Endothelial cell of umbilical vein (primary cell): ENCODE data around the gene ZKSCAN1. TPM values are rescaled to one million over a fixed set of nuclear protein-coding genes. Genes with fewer than 3 reads are reported as not detected.

Experiments used
- BruUV-seq: library from RNA; stranded (reverse); fragments of 400-500 nt; replicated peaks from 2 replicates; lab custom pipeline; 2021; lab: Mats Ljungman, UMichigan
- CTCF ChIA-PET: fragments of 300-600, 350-600 bp; sonication (Branson Sonifier 250); formaldehyde crosslinking; loops from one replicate; lab custom pipeline; 2021; ENCODE audit warnings: antibody characterized with exemption, inconsistent platforms; lab: Charles Lee
- POLR2A ChIA-PET: fragments of 300-600, 350-600 bp; sonication (Branson Sonifier 250); formaldehyde crosslinking; loops from one replicate; lab custom pipeline; 2021; ENCODE audit warnings: antibody characterized with exemption, inconsistent platforms; lab: Charles Lee
- DNase-seq: peaks from one replicate; pipeline ENCODE4 v3.0.0-alpha.2; 2011; ENCODE audit warnings: low read depth, low spot score
- FAIRE-seq: peaks from 2 replicates; lab custom pipeline; 2011; peaks lifted over from hg19 to GRCh38; lab: Jason Lieb, UNC
- H2AFZ ChIP-seq: 2 replicates; pipeline ENCODE4 v1.6.0; 2012; ENCODE audit warnings: low read depth, low read length, control low read depth, inconsistent platforms
- H3K27ac ChIP-seq: 2 replicates; pipeline ENCODE4 v1.5.1; 2011; ENCODE audit warnings: low read depth, mild to moderate bottlenecking, control low read depth, low read length, moderate library complexity; ENCODE audit not compliant: insufficient read depth
- H3K27me3 ChIP-seq, 2 experiments: 2 replicates each; pipeline versions ENCODE4 v1.6.0 to v1.6.1; 2011; ENCODE audit warnings: low read length in 2 of 2, mixed read lengths in 1 of 2; ENCODE audit not compliant: control insufficient read depth in 2 of 2, insufficient read depth in 2 of 2
- H3K36me3 ChIP-seq, 2 experiments: 2 replicates in 1 of 2; 3 replicates in 1 of 2; pipeline ENCODE4 v1.5.1; 2011; ENCODE audit warnings: low read length in 2 of 2, mild to moderate bottlenecking in 1 of 2, moderate library complexity in 1 of 2; ENCODE audit not compliant: control insufficient read depth in 2 of 2, insufficient read depth in 2 of 2; ENCODE audit errors: extremely low read depth in 1 of 2
- H3K4me1 ChIP-seq: 3 replicates; pipeline ENCODE4 v1.5.1; 2011; ENCODE audit warnings: mild to moderate bottlenecking, low read length; ENCODE audit not compliant: control insufficient read depth, insufficient read depth; ENCODE audit errors: extremely low read depth
- H3K4me2 ChIP-seq: 2 replicates; pipeline ENCODE4 v1.6.1; 2011; ENCODE audit warnings: low read length, control low read depth, mixed read lengths; ENCODE audit not compliant: insufficient read depth
- H3K4me3 ChIP-seq, 3 experiments: fragments of 200-600 bp in 1 of 3; sonication (generic), shearing (Covaris generic) in 1 of 3; replicated peaks in 1 of 3; 2 replicates each; pipeline ENCODE4 v1.5.1; 2011 to 2016; ENCODE audit warnings: control low read depth in 3 of 3, low read length in 3 of 3, mild to moderate bottlenecking in 2 of 3, inconsistent platforms in 1 of 3, low read depth in 1 of 3, moderate library complexity in 1 of 3; ENCODE audit not compliant: insufficient read depth in 1 of 3
- H3K79me2 ChIP-seq: 2 replicates; pipeline ENCODE4 v1.6.0; 2012; ENCODE audit warnings: low read length, inconsistent platforms; ENCODE audit not compliant: control insufficient read depth, insufficient read depth
- H3K9ac ChIP-seq: replicated peaks from 2 replicates; pipeline ENCODE3; 2011; ENCODE audit warnings: low read length, control low read depth; ENCODE audit not compliant: insufficient read depth; ENCODE audit errors: extremely low read depth
- H3K9me1 ChIP-seq: replicated peaks from 3 replicates; pipeline ENCODE4 v1.6.0; 2011; ENCODE audit warnings: mild to moderate bottlenecking, low read length; ENCODE audit not compliant: control insufficient read depth, insufficient read depth; ENCODE audit errors: extremely low read depth
- H3K9me3 ChIP-seq: replicated peaks from 2 replicates; pipeline ENCODE4 v1.5.1; 2012; ENCODE audit warnings: low read length, inconsistent platforms; ENCODE audit not compliant: control insufficient read depth, insufficient read depth
- H4K20me1 ChIP-seq: replicated peaks from 2 replicates; pipeline ENCODE3; 2011; ENCODE audit warnings: mild to moderate bottlenecking, low read length; ENCODE audit not compliant: control insufficient read depth, insufficient read depth; ENCODE audit errors: extremely low read depth
- CTCF ChIP-seq, 2 donors: IDR thresholded peaks; 1 replicate in 1 of 2; 2 replicates in 1 of 2; pipeline ENCODE4 v1.5.1; 2011; ENCODE audit warnings: low read length in 2 of 2, mild to moderate bottlenecking in 2 of 2, moderate library complexity in 2 of 2, control low read depth in 1 of 2, inconsistent platforms in 1 of 2, low read depth in 1 of 2; ENCODE audit not compliant: insufficient read depth in 1 of 2; ENCODE audit errors: extremely low read depth in 1 of 2
- FOS ChIP-seq: IDR thresholded peaks from 2 replicates; pipeline ENCODE4 v1.6.1; 2011; ENCODE audit warnings: mild to moderate bottlenecking, low read length, moderate library complexity, borderline replicate concordance; ENCODE audit not compliant: insufficient read depth
- GATA2 ChIP-seq: IDR thresholded peaks from 2 replicates; pipeline ENCODE4 v1.7.0; 2011; ENCODE audit warnings: low read depth, mild to moderate bottlenecking, moderate library complexity, mixed read lengths, low read length; ENCODE audit not compliant: insufficient read length, insufficient read depth
- dilution Hi-C: fragments of 300-500 bp; cut with MboI; formaldehyde crosslinking; loops from one replicate; pipeline ENCODE4 v1.15.0; 2019; ENCODE audit warnings: low sequenced_read_pairs; ENCODE audit not compliant: extremely low pct_ligation_motif_present
- intact Hi-C: fragments of 100-400 bp; cut with micrococcal nuclease; formaldehyde crosslinking; loops from one replicate; pipeline ENCODE4 v1.10.0; 2022
- polyA plus RNA-seq, 4 experiments: library from polyadenylated mRNA; depleted of rRNA in 3 of 4; stranded (reverse) in 3 of 4; unstranded in 1 of 4; fragments of >200 nt; gene quantifications; 2 replicates each; pipeline versions ENCODE4 v1.2.1 to v1.2.3, GENCODE V29; 2011 to 2012; ENCODE audit warnings: missing spikeins in 1 of 4
- total RNA-seq: library from RNA; stranded (reverse); gene quantifications from 2 replicates; pipeline ENCODE4 v1.2.3, GENCODE V29; 2021

ZKSCAN1 gene
- total and polyA plus RNA-seq, 2 donors (not counting 3 experiments of a cell fraction or from before 2014, with no cell fraction given), result 12.3 to 57.8 TPM

GRCh38 chr7:99992330-99993038, 22.9 kb upstream of the ZKSCAN1 start:
- no peak overlapping the region for H2AFZ ChIP-seq
- DNase-seq (no peak), FAIRE-seq (no peak)
- peaks cover 2 to 5% of the 10 kb centered on the region in 2 experiments for H3K27me3 ChIP-seq
- intact Hi-C loops (loop anchor here (5.0 kb wide), 1 partner anchor 135 kb away; the partner anchor contains the start of gene MBLAC1), dilution Hi-C loops (no loop called here)
- no peaks in the 10 kb centered on the region for H4K20me1 ChIP-seq
- H3K79me2 ChIP-seq, result no peaks in the 10 kb centered on the region
- no peak overlapping the region for H3K27ac ChIP-seq
- no peaks in the 10 kb centered on the region for H3K9me1 ChIP-seq
- no peaks in the 10 kb centered on the region for H3K9me3 ChIP-seq
- H3K4me3 ChIP-seq, result no peak overlapping the region
- H3K9ac ChIP-seq, result no peak overlapping the region
- no peaks in the 10 kb centered on the region for H3K36me3 ChIP-seq
- no peak overlapping the region for H3K4me2 ChIP-seq
- H3K4me1 ChIP-seq, result no peaks in the 10 kb centered on the region
- ChIA-PET CTCF (interaction anchor here (0.6 to 9.6 kb wide), 8 partner anchors 14 to 143 kb away, joined by 3 to 158 read pairs (median 6); partner anchors contain the start of genes MBLAC1, TRIM4, ZKSCAN1 and ZSCAN21), POLR2A (interaction anchor here (1.4 kb wide), 1 partner anchor 73 kb away, joined by 3 read pairs; the partner anchor contains the start of gene TRIM4)
- BruUV-seq, result no TSS peak
- TF ChIP-seq GATA2 (no peak), FOS (no peak), CTCF (IDR thresholded peaks at IDR 0.05; ENCODE audit: extremely low read depth in 1 of 2, insufficient read depth in 1 of 2, low read depth in 1 of 2, low read length in 2 of 2) (no peak)
